Head of caudate nucleus (tissue), 42 donors: ENCODE data around the gene DSCAM.

Experiments used
- DNase-seq, 42 donors: peaks; one replicate each; pipeline versions ENCODE4 v3.0.0 to v3.0.0-alpha.2; 2020 to 2021; ENCODE audit warnings: mixed read lengths in 7 of 42
- intact Hi-C: fragments of 100-400 bp; cut with DNase I; formaldehyde crosslinking; loops from one replicate; pipeline ENCODE4 v1.15.0; 2022

The DSCAM gene

DNA sequence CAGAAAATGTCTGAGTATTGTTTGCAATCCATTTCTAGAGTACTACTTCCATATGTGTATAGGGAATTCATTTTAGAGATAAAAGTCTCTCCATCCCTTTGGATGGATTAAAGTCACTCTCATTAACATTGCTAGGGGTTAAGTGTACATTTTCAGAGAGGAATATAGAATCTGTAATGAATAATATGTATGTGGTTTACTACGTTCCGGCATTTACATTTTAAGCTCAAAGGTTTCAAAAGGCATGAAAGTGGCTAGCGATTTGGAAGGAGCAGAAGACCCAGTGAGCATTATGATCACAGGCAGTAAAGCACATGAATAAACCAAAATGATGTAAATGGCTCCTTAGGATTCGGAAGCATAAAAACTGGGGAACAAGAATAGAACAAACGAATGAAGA, 123.0 kb downstream of the DSCAM start:
- intact Hi-C loops: no loop called here
- no peak for DNase-seq

- no peak for DNase-seq
- intact Hi-C loops: no loop called here
These were observed 123.6 kb downstream of the DSCAM start for GRCh38 chr21:40723317-40723716.

GRCh38 chr21:40719615-40720014, 127.3 kb downstream of the DSCAM start:
- intact Hi-C loops: no loop called here
- DNase-seq: no peak

GRCh38 chr21:40717028-40717427, 129.9 kb downstream of the DSCAM start:
- intact Hi-C loops: no loop called here
- peak in 1 of 42 donors; percentile 5 for DNase-seq

DNA sequence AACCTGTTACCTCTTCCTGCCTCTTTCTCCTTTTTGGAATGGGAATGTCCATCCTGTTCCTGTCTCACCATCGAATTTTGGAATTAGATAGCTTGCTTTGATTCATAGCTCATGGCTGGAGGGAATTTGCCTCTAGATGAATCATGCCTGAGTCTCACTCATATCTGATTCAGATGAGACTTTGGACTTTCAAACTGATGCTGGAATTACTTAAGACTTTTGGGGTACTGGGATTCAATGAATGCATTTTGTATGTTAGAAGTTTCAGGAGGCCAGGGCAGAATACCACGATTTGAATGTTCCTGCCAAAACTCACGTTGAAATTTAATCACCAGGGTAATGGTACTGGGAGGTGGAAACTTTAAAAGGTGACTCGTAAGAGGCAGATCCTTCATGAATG, 132.4 kb downstream of the DSCAM start:
- no peak for DNase-seq
- intact Hi-C loops: no loop called here

GRCh38 chr21:40707656-40708244, 139.2 kb downstream of the DSCAM start:
- DNase-seq: no peak
- intact Hi-C loops: no loop called here

GRCh38 chr21:40706806-40707655, 139.9 kb downstream of the DSCAM start:
- DNase-seq: peak in 2 of 42 donors; percentile 8 to 18
- intact Hi-C loops: no loop called here

DNA sequence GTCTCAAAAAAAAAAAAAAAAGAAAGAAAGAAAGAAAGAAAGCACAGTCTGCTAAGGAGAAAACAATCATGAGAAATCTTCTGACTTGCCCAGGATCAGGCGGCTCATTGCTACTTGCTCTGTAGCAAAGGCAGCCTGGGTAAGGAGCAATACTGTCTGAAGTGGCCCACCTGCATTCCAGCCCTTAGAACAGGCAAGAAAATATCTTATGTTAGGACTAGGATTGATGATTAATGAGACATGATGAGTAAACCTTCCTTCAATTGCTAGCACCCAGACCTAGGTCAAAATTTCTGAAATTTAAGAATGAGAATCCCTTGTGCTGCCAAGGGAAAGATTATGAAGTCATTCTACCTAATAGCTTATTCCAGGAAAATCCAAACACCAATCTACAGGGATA, 140.8 kb downstream of the DSCAM start:
- intact Hi-C loops: no loop called here
- DNase-seq: no peak

DNA sequence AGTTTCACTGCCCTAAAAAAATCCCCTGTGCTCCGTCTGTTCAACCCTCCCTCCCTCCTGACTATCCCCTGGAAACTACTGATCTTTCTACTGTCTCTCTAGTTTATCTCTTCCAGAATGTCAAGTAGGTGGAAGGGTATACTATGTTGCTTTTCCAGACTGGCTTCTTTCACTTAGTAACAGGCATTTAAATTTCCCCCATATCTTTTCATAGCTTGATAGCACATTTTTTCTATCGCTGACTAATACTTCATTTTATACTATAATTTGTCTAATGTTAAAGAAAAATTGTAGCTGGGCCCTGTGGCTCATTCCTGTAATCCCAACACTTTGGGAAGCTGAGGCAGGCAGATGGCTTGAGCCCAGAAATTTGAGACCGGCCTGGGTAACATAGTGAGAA, 142.8 kb downstream of the DSCAM start:
- intact Hi-C loops: no loop called here

DNA sequence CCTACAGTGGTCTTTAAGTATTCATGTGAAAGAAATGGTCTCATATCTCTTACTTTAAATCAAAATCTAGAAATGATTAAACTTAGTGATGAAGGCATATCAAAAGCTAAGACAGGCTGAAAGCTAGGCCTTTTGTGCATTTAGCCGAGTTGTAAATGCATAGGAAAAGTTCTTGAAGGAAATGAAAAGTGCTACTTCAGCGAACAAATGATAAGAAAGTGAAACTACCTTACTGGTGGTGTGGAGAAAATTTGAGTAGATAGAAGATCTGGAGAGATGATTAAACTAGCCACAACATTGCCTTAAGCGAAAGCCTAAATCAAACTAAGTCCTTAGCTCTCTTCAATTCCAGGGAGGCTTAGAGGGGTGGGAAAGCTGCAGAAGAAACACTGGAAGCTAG, 147.6 kb downstream of the DSCAM start:
- DNase-seq: no peak
- intact Hi-C loops: no loop called here

More for the DNA sequence above, 142.8 kb downstream of the DSCAM start:
- DNase-seq: no peak

GRCh38 chr21:40696246-40696645, 150.7 kb downstream of the DSCAM start:
- no peak for DNase-seq
- intact Hi-C loops: no loop called here

- DNase-seq: no peak
- intact Hi-C loops: no loop called here
These were observed 157.1 kb downstream of the DSCAM start for GRCh38 chr21:40689840-40690360.

GRCh38 chr21:40689217-40689616, 157.7 kb downstream of the DSCAM start:
- intact Hi-C loops: no loop called here
- no peak for DNase-seq

DNA sequence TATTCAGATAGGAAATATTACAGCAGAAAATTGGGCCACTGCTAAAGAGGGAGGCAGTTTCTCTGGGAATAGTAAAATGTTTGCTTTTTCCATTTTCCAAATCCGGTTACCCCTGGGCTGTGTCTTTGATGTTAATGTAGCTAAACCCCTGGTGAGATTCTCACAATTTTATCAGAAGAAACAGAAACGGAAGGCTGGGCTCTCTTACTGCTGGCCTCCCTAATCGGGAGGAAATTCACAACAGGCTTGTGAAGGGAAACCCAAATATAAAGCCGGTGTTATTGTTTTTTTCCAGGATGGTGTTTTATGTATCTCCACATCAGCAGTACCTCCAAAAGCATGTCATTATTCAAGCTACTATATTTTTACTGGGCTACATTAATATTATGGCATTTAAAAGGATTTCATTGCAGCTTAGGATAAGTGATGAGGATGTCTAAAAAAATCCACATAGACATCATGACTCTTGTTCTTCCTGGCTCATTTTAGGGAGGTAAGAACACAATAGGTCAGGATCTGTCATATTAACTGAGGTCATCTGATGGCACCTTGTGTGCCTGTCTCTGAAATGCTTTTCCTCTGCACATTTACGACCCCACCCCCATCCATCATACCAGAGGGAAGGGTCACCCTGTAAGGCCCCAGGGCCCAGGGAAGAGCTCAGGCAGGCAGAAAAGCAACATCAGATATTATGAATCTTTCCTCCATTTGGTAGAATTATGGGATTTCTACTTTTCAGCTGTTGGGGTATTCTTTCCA, 158.7 kb downstream of the DSCAM start:
- intact Hi-C loops: no loop called here
- no peak for DNase-seq

DNA sequence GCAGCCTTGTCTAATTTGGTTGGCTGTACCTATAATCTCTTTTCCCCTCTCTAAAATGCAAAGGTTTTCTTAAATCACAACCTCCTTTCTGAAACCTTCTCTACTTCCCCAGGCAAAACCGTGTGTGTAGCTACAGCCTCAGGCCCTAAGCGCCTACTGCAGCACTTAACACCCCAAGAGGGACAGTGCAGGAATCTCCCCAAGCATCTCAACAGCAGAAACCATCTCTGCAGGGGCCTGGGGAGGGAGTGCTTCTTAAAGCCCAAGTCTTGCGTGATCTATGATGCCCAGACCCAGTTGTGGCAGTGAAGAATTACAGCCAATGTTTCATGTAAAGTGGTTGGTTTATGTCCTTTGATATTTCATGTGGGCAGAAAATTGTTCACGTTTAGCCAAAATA, 159.3 kb downstream of the DSCAM start:
- intact Hi-C loops: no loop called here
- no peak for DNase-seq

- intact Hi-C loops: no loop called here
- DNase-seq: no peak
These were observed 160.4 kb downstream of the DSCAM start for GRCh38 chr21:40686526-40686925.

DNA sequence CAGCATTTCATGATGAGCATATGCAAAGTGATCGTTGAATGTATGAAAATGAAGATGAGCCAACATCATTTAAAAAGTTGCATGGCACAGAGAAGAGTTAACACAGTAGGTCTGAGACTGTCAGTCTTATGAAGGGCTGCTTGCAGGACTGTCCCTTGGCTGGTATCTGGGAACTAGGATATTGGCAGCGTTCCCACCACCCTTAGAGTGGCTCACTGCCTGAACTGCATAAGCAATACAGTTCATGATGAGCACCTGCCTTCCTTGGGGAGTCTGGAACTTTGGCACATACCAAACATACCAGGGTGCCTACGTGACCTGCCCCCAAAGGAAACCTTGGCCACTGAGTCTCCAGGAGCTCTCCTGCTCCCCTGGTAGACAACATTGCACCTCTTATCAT, 161.8 kb downstream of the DSCAM start:
- intact Hi-C loops: no loop called here
- peak in 3 of 42 donors; percentile 8 to 23 (median 12) for DNase-seq

DNA sequence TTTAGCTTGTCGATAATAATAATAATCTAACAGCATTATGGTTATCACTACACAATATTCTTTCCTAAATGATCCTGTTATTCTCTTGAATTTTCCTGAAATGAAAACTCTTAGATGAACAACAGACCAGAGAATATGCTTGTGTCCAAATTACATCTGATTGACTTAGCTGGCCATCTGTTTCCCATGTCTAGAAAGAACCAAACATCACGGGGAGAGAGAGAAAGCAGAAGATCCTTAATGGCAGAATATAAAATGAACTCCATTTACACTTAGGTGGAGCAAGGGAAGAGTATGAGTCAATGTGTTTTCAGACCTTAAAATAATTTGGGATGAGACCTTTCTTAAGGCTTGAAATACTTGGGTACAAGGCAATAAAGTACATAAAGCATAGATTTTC, 162.2 kb downstream of the DSCAM start:
- intact Hi-C loops: no loop called here
- DNase-seq: no peak

- intact Hi-C loops: no loop called here
- no peak for DNase-seq
These were observed 163.6 kb downstream of the DSCAM start for GRCh38 chr21:40683349-40683748.
